K562 treated with DMSO at 1 percent for 48 hours (cell line): ENCODE results near the gene P2RY14. TPM values are rescaled to one million over a fixed set of nuclear protein-coding genes. Genes with fewer than 3 reads are reported as not detected.

Experiments
- total RNA-seq: library from RNA; unstranded; fragments of 300-600 nt; gene quantifications from 2 replicates; pipeline ENCODE4 v1.2.3, GENCODE V29; 2022; ENCODE audit warnings: low replicate concordance; ENCODE audit errors: extremely low read depth

Gene P2RY14
- not detected in 2 replicates for total RNA-seq

GRCh38 chr3:151278230-151278629, at the start of gene P2RY14:
TSS of gene P2RY14 (minus strand) at chr3:151278542. CDS start at chr3:151214316, 64,226 bp downstream.

GRCh38 chr3:151316267-151316991, 38.1 kb upstream of the P2RY14 start, which contains the start of gene GPR87:
TSS of gene GPR87 (minus strand) at chr3:151316820. CDS start at chr3:151300100, 16,720 bp downstream.

GRCh38 chr3:151203051-151203420, 75.3 kb downstream of the P2RY14 start, which contains the start of gene GPR171:
TSS of gene GPR171 (minus strand) at chr3:151203216. CDS start at chr3:151199386, 3,830 bp downstream.

Other genes with a start within 250 kb of the P2RY14 start
- not detected in 2 replicates for gene MED12L, start 192.9 kb downstream of the P2RY14 start, total RNA-seq
- gene GPR171, start 75.3 kb downstream of the P2RY14 start, total RNA-seq, result not detected in 2 replicates
- gene GPR87, start 38.3 kb upstream of the P2RY14 start, total RNA-seq, result not detected in 2 replicates
- not detected in 2 replicates for gene P2RY13, start 51.0 kb upstream of the P2RY14 start, total RNA-seq
- not detected in 2 replicates for gene P2RY12, start 106.2 kb upstream of the P2RY14 start, total RNA-seq
- not detected in 2 replicates for gene IGSF10, start 182.5 kb upstream of the P2RY14 start, total RNA-seq